GM20000 (cell line): ENCODE results near the gene BACH2.

ENCODE experiments used
- DNase-seq: peaks from one replicate; pipeline ENCODE4 v3.0.0; 2012; ENCODE audit warnings: low spot score
- TF ChIP-seq, protein P1 (sequence below): IDR thresholded peaks from 2 replicates; pipeline ENCODE4 v1.5.1; 2012; ENCODE audit warnings: mild to moderate bottlenecking, control low read depth; ENCODE audit errors: extremely low read depth, missing control alignments

BACH2 gene

DNA sequence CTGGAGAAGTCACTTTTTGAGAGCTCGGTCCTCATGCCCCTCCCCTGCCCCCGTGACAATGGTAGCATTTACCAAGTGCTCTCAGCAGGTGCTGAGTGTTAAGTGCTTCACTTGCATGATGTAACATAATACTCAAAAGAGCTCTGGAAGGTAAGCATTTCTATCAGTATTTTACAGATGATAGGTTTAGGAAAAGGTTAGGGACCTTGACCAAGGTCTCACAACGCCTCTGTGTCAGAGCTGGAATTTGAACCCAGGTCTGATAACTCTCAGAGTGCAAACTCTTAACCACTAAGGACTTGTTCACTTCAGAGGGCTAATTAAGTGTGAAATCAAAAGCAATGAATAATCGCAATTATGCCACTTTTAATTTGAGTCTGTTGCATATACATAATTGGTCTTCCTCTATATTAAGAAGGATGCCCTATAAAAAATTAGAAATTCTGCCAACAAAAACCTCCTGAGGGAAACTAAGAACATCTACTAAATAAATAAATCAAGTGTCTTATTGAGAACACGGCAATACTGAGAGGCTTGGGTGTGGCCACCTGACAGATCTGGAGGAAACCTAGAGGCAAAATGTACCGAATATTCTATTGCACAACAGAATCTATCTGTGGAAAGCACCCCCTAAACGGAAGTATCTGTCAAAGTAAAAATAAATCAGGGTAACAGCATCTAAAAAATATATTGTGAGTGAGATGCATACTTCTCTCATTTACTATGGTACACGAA lies 109.8 kb downstream of the BACH2 start:
- DNase-seq = no peak
- TF ChIP-seq, protein P1, sequence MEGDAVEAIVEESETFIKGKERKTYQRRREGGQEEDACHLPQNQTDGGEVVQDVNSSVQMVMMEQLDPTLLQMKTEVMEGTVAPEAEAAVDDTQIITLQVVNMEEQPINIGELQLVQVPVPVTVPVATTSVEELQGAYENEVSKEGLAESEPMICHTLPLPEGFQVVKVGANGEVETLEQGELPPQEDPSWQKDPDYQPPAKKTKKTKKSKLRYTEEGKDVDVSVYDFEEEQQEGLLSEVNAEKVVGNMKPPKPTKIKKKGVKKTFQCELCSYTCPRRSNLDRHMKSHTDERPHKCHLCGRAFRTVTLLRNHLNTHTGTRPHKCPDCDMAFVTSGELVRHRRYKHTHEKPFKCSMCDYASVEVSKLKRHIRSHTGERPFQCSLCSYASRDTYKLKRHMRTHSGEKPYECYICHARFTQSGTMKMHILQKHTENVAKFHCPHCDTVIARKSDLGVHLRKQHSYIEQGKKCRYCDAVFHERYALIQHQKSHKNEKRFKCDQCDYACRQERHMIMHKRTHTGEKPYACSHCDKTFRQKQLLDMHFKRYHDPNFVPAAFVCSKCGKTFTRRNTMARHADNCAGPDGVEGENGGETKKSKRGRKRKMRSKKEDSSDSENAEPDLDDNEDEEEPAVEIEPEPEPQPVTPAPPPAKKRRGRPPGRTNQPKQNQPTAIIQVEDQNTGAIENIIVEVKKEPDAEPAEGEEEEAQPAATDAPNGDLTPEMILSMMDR = no peak

DNA sequence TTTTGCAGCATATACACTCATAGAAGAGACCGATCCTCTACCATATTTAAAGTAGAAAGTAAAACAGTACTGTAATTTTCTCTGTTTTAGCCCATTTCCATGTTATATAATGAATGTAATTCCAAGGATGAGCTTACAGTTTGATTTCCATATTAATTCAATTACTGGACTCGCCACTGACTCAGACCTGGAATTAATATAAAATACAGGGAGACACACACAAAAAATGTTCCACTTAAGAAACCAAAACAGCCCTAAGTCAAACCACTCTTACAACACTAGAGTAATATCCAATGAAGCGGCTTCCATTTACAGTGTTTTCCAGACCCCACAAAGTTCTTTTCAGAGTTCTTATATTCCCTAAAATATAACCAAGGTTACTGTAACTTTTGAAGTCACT lies 110.6 kb downstream of the BACH2 start:
- TF ChIP-seq, protein P1 = no peak
- DNase-seq = no peak

DNA sequence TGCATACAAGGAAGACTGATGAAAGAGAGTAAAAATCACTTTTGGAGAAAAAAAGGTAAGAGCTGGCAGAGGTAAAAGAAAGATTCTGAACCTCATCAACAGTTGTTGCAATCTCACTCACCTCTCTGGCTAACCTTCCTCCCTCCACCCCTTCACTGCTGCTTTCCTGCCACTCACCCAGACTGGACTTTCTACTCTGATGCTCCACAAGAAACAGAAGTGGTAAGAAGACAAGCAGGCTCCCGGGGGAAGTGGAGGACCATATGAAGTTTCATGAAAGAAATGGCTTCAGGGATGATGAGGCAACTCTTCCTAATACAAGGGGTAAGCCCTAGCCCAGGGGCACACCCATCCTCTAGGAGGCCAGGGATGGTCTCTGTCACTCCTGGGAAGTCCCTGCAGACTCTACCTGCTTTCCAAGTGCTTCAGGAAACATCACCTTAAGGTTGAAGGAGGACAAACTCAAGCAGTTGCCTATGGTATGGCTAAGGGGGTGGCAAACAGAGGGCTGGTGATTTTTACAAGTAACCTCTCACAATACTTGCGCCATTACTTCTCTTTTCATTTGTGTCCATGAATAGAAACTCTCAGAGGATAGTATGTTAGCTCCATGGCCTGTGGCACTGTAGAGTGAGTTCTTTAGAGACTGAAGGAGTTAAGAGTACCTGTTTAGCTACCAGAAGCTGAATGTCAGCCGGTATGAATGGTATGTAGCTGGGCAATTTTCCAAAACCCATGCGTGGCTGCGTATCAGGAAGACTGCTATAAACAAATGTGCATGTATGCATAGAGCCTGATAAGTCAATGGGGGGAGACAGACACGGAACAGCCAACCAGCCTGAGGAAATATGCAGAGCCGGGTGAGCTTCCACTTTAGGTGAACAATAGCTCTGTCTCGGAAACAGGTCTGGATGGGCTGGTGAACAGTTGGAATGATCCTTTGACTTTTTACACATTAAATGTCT lies 112.0 kb downstream of the BACH2 start:
- TF ChIP-seq, protein P1 = no peak
- DNase-seq = no peak

DNA sequence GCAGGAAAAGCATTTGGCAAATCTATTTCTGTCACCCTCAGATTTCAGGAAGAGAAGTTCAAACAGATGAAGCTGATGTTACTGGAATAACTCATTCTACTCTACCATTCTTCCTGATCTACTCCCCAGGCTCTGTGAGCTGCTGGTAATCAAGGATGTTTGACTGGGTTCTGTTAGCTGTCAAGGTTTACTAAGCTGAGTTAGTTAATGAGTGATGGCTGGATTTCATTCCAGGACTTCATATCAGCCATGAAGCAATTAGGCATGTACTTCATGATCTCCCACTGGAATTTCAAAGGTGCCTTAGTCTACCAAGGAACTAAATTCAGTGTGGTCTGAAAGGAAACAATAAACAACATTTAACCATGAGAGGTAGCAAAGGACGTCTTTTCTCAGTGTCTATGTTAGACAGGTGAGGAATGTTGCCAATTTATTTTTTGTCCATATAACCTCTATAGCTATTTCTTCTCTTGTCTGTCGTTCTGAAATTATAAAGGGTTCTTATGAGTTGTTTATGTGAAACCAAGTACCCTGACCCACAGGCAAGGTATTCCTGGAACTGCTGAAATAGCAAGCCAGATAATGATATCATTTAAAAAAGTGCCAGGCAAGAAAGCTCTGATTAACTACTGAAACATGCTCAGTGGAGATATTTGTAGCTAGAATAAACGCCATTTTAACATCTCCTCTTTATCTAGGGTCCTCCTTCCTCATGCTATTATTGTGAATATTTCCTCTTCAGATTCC lies 112.9 kb downstream of the BACH2 start:
- TF ChIP-seq, protein P1 = no peak
- DNase-seq = no peak

DNA sequence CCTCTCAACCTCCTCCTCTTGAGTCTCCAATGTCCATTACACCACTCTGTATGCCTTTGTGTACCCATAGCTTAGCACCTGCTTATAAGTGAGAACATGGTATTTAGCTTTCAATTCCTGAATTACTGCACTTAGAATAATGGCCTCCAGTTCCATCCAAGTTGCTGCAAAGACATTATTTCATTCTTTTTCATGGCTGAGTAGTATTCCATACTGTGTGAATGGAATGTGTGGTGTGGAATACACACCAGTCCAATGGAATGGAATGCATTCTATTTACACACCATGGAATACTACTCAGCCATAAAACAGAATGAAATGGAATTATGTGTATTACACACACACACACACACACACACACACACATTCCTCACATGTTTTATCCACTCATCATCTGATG lies 116.1 kb downstream of the BACH2 start:
- TF ChIP-seq, protein P1 = no peak
- DNase-seq = no peak

DNA sequence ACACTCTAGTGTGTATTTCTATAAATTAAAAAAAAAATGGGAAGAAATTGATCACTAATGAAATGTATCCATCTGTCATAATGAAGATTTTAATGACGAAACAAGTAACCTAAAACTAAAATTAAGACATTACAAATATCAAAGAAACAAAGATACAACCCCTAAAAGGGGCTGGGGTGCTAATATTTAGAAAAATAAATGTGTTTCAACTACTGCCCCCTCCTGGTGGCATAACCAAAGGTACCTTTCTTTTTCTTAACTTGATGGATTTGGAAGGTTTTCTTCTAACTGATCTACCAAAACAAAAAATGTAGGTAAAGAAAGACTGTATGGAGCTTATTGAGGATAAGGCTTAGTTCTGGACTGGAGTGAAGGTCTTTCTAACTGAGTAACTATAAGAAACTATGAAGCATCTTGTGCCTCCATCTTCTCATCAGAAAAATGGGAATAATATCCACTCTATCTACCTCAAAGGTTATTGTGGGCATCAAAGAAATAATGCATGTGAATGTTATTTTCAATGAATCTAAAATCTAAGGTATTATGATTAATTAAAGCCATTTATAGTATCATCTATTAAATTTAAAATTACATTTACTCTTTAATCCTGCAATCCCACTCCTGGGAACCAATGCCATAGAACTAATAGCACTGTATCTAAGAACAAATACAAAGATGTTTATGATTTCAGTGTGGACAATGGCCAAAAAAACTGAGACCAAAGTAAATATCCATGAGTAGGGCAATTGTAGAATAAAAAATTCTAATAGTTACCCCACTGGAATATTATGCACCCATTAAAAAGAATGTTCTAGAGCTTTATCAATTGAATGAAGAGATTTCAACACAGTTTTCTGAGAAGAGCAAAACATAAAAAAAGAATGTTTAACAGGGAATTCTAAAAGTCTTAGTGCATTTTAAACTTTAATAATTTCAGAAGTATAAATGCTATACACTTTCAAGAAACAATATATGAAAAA lies 117.2 kb downstream of the BACH2 start:
- no peak for DNase-seq
- TF ChIP-seq, protein P1 = no peak
